K562 (cell line): Measurements from ENCODE around the gene ALDH8A1. TPM values are rescaled to one million over a fixed set of nuclear protein-coding genes. Genes with fewer than 3 reads are reported as not detected.

ENCODE experiments used
- ARID3A ChIP-seq: IDR thresholded peaks from 2 replicates; pipeline ENCODE4 v1.6.1; 2012; ENCODE audit warnings: low read depth, low read length, improper control_type of control experiment, borderline replicate concordance
- ATF7 ChIP-seq: fragments of 450-650 bp; IDR thresholded peaks from 2 replicates; pipeline ENCODE4 v1.7.1; 2014; ENCODE audit warnings: mild to moderate bottlenecking, moderate library complexity
- E2F8 ChIP-seq: fragments of 450-650 bp; IDR thresholded peaks from 2 replicates; pipeline ENCODE4 v1.7.1; 2018; ENCODE audit warnings: mild to moderate bottlenecking, low read depth; ENCODE audit not compliant: partially characterized antibody
- ESRRA ChIP-seq: fragments of 450-650 bp; IDR thresholded peaks from 2 replicates; pipeline ENCODE4 v1.6.1; 2014; ENCODE audit warnings: low read depth, mild to moderate bottlenecking, moderate library complexity, borderline replicate concordance
- FOSL1 ChIP-seq: fragments of 200-800 bp; sonication (Bioruptor generic); conservative IDR thresholded peaks from 2 replicates; pipeline ENCODE4 v1.6.1; 2016; ENCODE audit warnings: missing genetic modification characterization, missing compliant biosample characterization
- HDAC3 ChIP-seq: fragments of 450-650 bp; IDR thresholded peaks from 2 replicates; pipeline ENCODE4 v1.6.1; 2018; ENCODE audit warnings: borderline replicate concordance, mild to moderate bottlenecking, moderate library complexity; ENCODE audit not compliant: partially characterized antibody
- HINFP ChIP-seq: fragments of 450-650 bp; conservative IDR thresholded peaks from 2 replicates; pipeline ENCODE4 v1.6.1; 2016; ENCODE audit warnings: missing genetic modification characterization, low read depth, mild to moderate bottlenecking, control low read depth, missing compliant biosample characterization
- LEF1 ChIP-seq: fragments of 450-650 bp; IDR thresholded peaks from 2 replicates; pipeline ENCODE4 v1.6.1; 2016; ENCODE audit warnings: mild to moderate bottlenecking
- PKNOX1 ChIP-seq: fragments of 450-650 bp; IDR thresholded peaks from 2 replicates; pipeline ENCODE4 v1.6.1; 2016
- PYGO2 ChIP-seq: fragments of 450-650 bp; IDR thresholded peaks from 2 replicates; pipeline ENCODE4 v1.6.1; 2016; ENCODE audit warnings: mild to moderate bottlenecking, missing genetic modification characterization, moderate library complexity, missing compliant biosample characterization
- RBM25 ChIP-seq: fragments of 200-400 bp; formaldehyde crosslinking; IDR thresholded peaks from 2 replicates; pipeline ENCODE4 v1.6.1; 2018; ENCODE audit warnings: low read length, low read depth, moderate library complexity; ENCODE audit not compliant: severe bottlenecking
- SIX5 ChIP-seq, 2 experiments: IDR thresholded peaks; 2 replicates each; pipeline ENCODE4 v1.6.1; 2011; ENCODE audit warnings: low read length in 2 of 2, borderline replicate concordance in 1 of 2, low read depth in 1 of 2, mild to moderate bottlenecking in 1 of 2, moderate library complexity in 1 of 2; ENCODE audit not compliant: insufficient read depth in 1 of 2
- STAT5B ChIP-seq: fragments of 250-450 bp; sonication (Bioruptor Pico); IDR thresholded peaks from 2 replicates; pipeline ENCODE4 v1.8.0; 2021; ENCODE audit warnings: mild to moderate bottlenecking, inconsistent platforms
- ZFP30 ChIP-seq: fragments of 250-450 bp; sonication (Bioruptor Pico); IDR thresholded peaks from 2 replicates; pipeline ENCODE4 v1.8.0; 2022; ENCODE audit warnings: moderate library complexity, mild to moderate bottlenecking, inconsistent platforms, borderline replicate concordance
- ZNF174 ChIP-seq: fragments of 250-450 bp; sonication (Bioruptor Pico); IDR thresholded peaks from 2 replicates; pipeline ENCODE4 v1.4.0; 2020; ENCODE audit warnings: mild to moderate bottlenecking
- ZNF444 ChIP-seq: fragments of 250-450 bp; sonication (Bioruptor Pico); IDR thresholded peaks from 2 replicates; pipeline ENCODE4 v1.4.0; 2020; ENCODE audit warnings: mild to moderate bottlenecking, moderate library complexity
- ZNF592 ChIP-seq: fragments of 450-650 bp; IDR thresholded peaks from 2 replicates; pipeline ENCODE4 v1.6.1; 2017; ENCODE audit warnings: antibody characterized with exemption, mild to moderate bottlenecking
- polyA plus RNA-seq, 8 experiments: library from polyadenylated mRNA; depleted of rRNA in 4 of 8; stranded (reverse) in 5 of 8; unstranded in 3 of 8; fragments of >200 nt; fragmentation: Nextera tagmentation in 2 of 8; fragmentation: Illumina TruSeq in 1 of 8; extraction: Ambion mirVana in 2 of 8; extraction: Trizol in 1 of 8; gene quantifications; 2 replicates each; pipeline versions ENCODE4 v1.2.1 to v1.2.3, GENCODE V29; 2011 to 2014; ENCODE audit warnings: inconsistent platforms in 1 of 8, missing spikeins in 1 of 8
- total RNA-seq, 7 experiments: library from RNA; depleted of rRNA in 6 of 7; stranded (reverse); fragments of >200 nt in 6 of 7; fragmentation: Illumina TruSeq in 2 of 7; extraction: Trizol in 2 of 7; gene quantifications; 2 replicates each; pipeline versions ENCODE4 v1.2.1 to v1.2.3, GENCODE V29; 2011 to 2021; ENCODE audit warnings: low replicate concordance in 1 of 7

The ALDH8A1 gene
- total and polyA plus RNA-seq, 9 of the 15 experiments (the other 6 are each of a cell fraction or from before 2014, with no cell fraction given), result 0.03 to 0.18 (median 0.04) TPM; not detected in 2

- TF ChIP-seq HINFP (tag) (no peak), ATF7 (0 out of 2 replicates have a peak, but pooled peaks have one; percentile 21), PKNOX1 (peak; percentile 45), RBM25 (no peak), ARID3A (peak; percentile 70; the same call in 1 of the 2 replicates), ZNF444 (no peak), PYGO2 (tag) (no peak), FOSL1 (tag) (peak; percentile 52), LEF1 (peak; percentile 84), ESRRA (peak; percentile 83), E2F8 (peak; percentile 41), ZNF592 (peak; percentile 61), SIX5 (IDR thresholded peaks at IDR 0.05; ENCODE audit: borderline replicate concordance in 1 of 2, insufficient read depth in 1 of 2, low read depth in 1 of 2, low read length in 2 of 2) (no peak), ZFP30 (CRISPR knock-in tag) (no peak), HDAC3 (no peak), STAT5B (CRISPR knock-in tag) (no peak), ZNF174 (no peak)
Observed at GRCh38 chr6:134980846-134981245, 30.9 kb upstream of the ALDH8A1 start (continued).
